ENCODE measurements around the gene SNAPC4.

SNAPC4 gene

GRCh38 chr9:136389396-136389795 lies 10.6 kb downstream of the SNAPC4 start:
- no peak for DNase-seq (ENCODE audit: low read depth)

- DNase-seq (ENCODE audit: low read depth) = no peak
Observed at GRCh38 chr9:136387217-136387616, 12.8 kb downstream of the SNAPC4 start.

GRCh38 chr9:136386018-136386417 lies 14.0 kb downstream of the SNAPC4 start:
- no peak for DNase-seq (ENCODE audit: low read depth)

- no peak for DNase-seq (ENCODE audit: low read depth)
Observed at GRCh38 chr9:136385015-136385414, 15.0 kb downstream of the SNAPC4 start.

GRCh38 chr9:136383436-136383835 lies 16.5 kb downstream of the SNAPC4 start:
- DNase-seq (ENCODE audit: low read depth) = no peak

- DNase-seq (ENCODE audit: low read depth) = no peak
Observed at GRCh38 chr9:136381966-136382513, 17.9 kb downstream of the SNAPC4 start.

GRCh38 chr9:136381311-136381710 lies 18.7 kb downstream of the SNAPC4 start:
- DNase-seq (ENCODE audit: low read depth) = no peak

- no peak for DNase-seq (ENCODE audit: low read depth)
Observed at GRCh38 chr9:136380381-136380780, 19.6 kb downstream of the SNAPC4 start.

- DNase-seq (ENCODE audit: low read depth) = no peak
Observed at GRCh38 chr9:136379891-136380290, 20.1 kb downstream of the SNAPC4 start.

GRCh38 chr9:136379401-136379800 lies 20.6 kb downstream of the SNAPC4 start:
- no peak for DNase-seq (ENCODE audit: low read depth)

- DNase-seq (ENCODE audit: low read depth) = no peak
Observed at GRCh38 chr9:136379003-136379287, 21.0 kb downstream of the SNAPC4 start.

- DNase-seq (ENCODE audit: low read depth) = no peak
Observed at GRCh38 chr9:136378170-136379002, 21.6 kb downstream of the SNAPC4 start.

- no peak for DNase-seq (ENCODE audit: low read depth)
Observed at GRCh38 chr9:136377341-136378169, 22.4 kb downstream of the SNAPC4 start.

GRCh38 chr9:136376457-136376856 lies 23.5 kb downstream of the SNAPC4 start:
- DNase-seq (ENCODE audit: low read depth) = no peak

- no peak for DNase-seq (ENCODE audit: low read depth)
Observed at GRCh38 chr9:136375096-136375495, 24.9 kb downstream of the SNAPC4 start.

GRCh38 chr9:136374183-136374575 lies 25.8 kb downstream of the SNAPC4 start:
- DNase-seq (ENCODE audit: low read depth) = no peak

GRCh38 chr9:136373300-136374182 lies 26.4 kb downstream of the SNAPC4 start, which contains the start of gene CARD9:
TSS of gene CARD9 (minus strand) at chr9:136373669. CDS start at chr9:136372078, 1,591 bp downstream.
- DNase-seq (ENCODE audit: low read depth) = no peak

GRCh38 chr9:136372561-136373299 lies 27.2 kb downstream of the SNAPC4 start:
- no peak for DNase-seq (ENCODE audit: low read depth)

- no peak for DNase-seq (ENCODE audit: low read depth)
Observed at GRCh38 chr9:136372006-136372405, 28.0 kb downstream of the SNAPC4 start.

- no peak for DNase-seq (ENCODE audit: low read depth)
Observed at GRCh38 chr9:136371533-136371880, 28.5 kb downstream of the SNAPC4 start.
